AG09309 (cell line): ENCODE data around the gene ERICH2.
A peak's percentile ranks its signal among the peaks of the same experiment; 100 is the strongest.
"Not testable (repeated sequence)": the region's sequence is repeated elsewhere in the genome, so short reads cannot be mapped to it uniquely, and the experiment has no call there.

Experiments used
- DNase-seq: peaks from one replicate; pipeline ENCODE4 v3.0.0-alpha.2; 2010; ENCODE audit warnings: low read depth
- H3K4me3 ChIP-seq: 2 replicates; pipeline ENCODE4 v1.5.1; 2011; ENCODE audit warnings: mild to moderate bottlenecking, low read depth, low read length, moderate library complexity; ENCODE audit not compliant: control insufficient read depth
- CTCF ChIP-seq: IDR thresholded peaks from 2 replicates; pipeline ENCODE4 v1.5.1; 2011; ENCODE audit warnings: mild to moderate bottlenecking, low read depth, low read length, inconsistent platforms; ENCODE audit not compliant: insufficient read depth, control insufficient read depth; ENCODE audit errors: missing control alignments

ERICH2 gene

GRCh38 chr2:170770008-170770605 lies at the start of gene ERICH2:
Gene ERICH2 (plus strand): TSS chr2:170770378. CDS start chr2:170770682, 304 bp downstream.
- peak; percentile 29 for TF ChIP-seq CTCF
- H3K4me3 ChIP-seq = peak within 1 kb of the TSS; percentile 72
- DNase-seq = peak; percentile 4

GRCh38 chr2:170721678-170722077 lies 48.5 kb upstream of the ERICH2 start:
- no peak for TF ChIP-seq CTCF
- no peak for DNase-seq
- H3K4me3 ChIP-seq = no peak overlapping the region

- DNase-seq = no peak
- H3K4me3 ChIP-seq = no peak overlapping the region
- no peak for TF ChIP-seq CTCF
Observed at GRCh38 chr2:170722301-170722700, 47.9 kb upstream of the ERICH2 start.

- no peak for DNase-seq
- TF ChIP-seq CTCF = no peak
- no peak overlapping the region for H3K4me3 ChIP-seq
Observed at GRCh38 chr2:170723446-170723958, 46.7 kb upstream of the ERICH2 start.

- TF ChIP-seq CTCF = no peak
Observed at GRCh38 chr2:170733798-170734600, 36.2 kb upstream of the ERICH2 start.

GRCh38 chr2:170734601-170735000 lies 35.6 kb upstream of the ERICH2 start:
- not testable (repeated sequence) for H3K4me3 ChIP-seq, DNase-seq

More at GRCh38 chr2:170733798-170734600, 36.2 kb upstream of the ERICH2 start:
- DNase-seq = no peak
- H3K4me3 ChIP-seq = no peak overlapping the region

- H3K4me3 ChIP-seq = no peak overlapping the region
- no peak for DNase-seq
- TF ChIP-seq CTCF = no peak
Observed at GRCh38 chr2:170736628-170737027, 33.5 kb upstream of the ERICH2 start.
